Activated CD4-positive, alpha-beta T cell treated with anti-CD3 and anti-CD28 coated beads for 24 hours (primary cell): ENCODE results near the gene LCP2.

Experiments used
- DNase-seq, 2 donors: peaks; one replicate each; pipeline ENCODE4 v3.0.0-alpha.2; 2020; ENCODE audit warnings: low read depth in 2 of 2

Gene LCP2

GRCh38 chr5:170216257-170216864 is 81.2 kb downstream of the LCP2 start:
- DNase-seq: no peak

- no peak for DNase-seq
Observed at GRCh38 chr5:170211575-170212334, 85.8 kb downstream of the LCP2 start.

GRCh38 chr5:170206958-170207357 is 90.6 kb downstream of the LCP2 start:
- no peak for DNase-seq

GRCh38 chr5:170206216-170206615 is 91.4 kb downstream of the LCP2 start:
- no peak for DNase-seq

- DNase-seq: no peak
Observed at GRCh38 chr5:170204202-170204601, 93.4 kb downstream of the LCP2 start.

- DNase-seq: no peak
Observed at GRCh38 chr5:170202117-170202516, 95.5 kb downstream of the LCP2 start.

- no peak for DNase-seq
Observed at GRCh38 chr5:170201311-170201710, 96.3 kb downstream of the LCP2 start.

GRCh38 chr5:170200876-170201275 is 96.7 kb downstream of the LCP2 start:
- DNase-seq: no peak
